GM21390 (cell line): ENCODE results near the gene GALK2.
"Not testable (repeated sequence)": the region's sequence is repeated elsewhere in the genome, so short reads cannot be mapped to it uniquely, and the experiment has no call there.

Experiments used
- ATAC-seq: cut with Tn5 transposase; IDR thresholded peaks from one replicate; pipeline ENCODE4 v1.9.1; 2021; ENCODE audit not compliant: unreplicated experiment

Gene GALK2

GRCh38 chr15:49163678-49164077, 6.4 kb upstream of the GALK2 start:
- no peak for ATAC-seq

GRCh38 chr15:49164865-49165264, 5.2 kb upstream of the GALK2 start:
- no peak for ATAC-seq

GRCh38 chr15:49168016-49168415, 2.0 kb upstream of the GALK2 start:
- ATAC-seq = no peak

GRCh38 chr15:49171790-49172189, 1.7 kb downstream of the GALK2 start:
- no peak for ATAC-seq

DNA sequence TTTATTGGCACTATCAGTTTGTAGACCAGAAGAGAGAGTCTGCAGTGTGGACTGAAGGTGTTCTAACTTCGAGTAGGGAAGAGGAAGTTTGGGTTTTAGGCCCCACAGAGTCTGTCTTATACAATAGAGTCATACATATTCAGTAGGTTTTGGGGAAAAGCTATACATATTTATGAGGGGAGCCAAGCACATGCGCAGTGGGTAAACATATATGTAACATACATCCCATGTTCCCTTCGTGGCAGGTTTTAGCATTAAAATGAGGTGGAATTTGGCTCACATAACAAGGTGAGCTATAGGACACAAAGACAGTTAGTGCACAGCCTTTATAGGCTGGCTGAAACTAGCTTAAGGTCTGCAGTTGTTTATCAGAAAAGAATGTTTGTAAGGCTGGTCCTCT, 4.9 kb downstream of the GALK2 start:
- ATAC-seq = no peak

DNA sequence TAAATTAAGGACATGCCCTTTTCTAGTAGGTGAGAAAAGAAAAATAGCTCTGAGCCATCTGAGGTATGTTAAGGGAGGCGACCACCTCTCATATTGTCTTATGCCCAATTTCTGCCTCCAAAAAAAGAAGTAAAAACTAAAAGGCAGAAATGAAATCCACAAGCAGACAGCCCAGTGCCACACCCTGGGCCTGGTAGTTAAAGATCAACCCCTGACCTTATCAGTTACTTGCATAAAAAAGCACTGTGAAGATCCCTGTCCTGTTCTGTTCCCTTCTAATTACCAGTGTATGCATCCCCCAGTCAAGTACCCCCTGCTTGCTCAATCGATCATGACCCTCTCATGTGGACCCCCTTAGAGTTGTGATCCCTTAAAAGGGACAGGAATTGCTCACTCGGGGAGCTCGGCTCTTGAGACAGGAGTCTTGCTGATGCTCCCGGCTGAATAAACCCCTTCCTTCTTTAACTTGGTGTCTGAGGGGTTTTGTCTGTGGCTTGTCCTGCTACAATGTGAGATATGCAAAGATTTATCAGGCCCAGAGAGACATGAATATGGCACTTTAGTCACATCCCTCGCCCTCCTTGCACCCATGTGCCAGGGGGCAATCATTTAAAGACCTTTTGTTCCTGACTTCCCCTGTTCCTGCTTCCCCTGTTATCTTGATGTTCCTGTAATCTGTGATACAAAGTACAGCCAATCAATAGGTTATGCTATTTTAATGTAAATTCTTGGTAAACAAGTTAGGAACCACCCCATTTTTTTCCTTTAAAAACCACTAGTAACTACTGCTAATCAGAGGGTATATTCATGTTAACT, 5.7 kb downstream of the GALK2 start:
- ATAC-seq = not testable (repeated sequence)

GRCh38 chr15:49178497-49178896, 8.4 kb downstream of the GALK2 start:
- ATAC-seq = no peak

DNA sequence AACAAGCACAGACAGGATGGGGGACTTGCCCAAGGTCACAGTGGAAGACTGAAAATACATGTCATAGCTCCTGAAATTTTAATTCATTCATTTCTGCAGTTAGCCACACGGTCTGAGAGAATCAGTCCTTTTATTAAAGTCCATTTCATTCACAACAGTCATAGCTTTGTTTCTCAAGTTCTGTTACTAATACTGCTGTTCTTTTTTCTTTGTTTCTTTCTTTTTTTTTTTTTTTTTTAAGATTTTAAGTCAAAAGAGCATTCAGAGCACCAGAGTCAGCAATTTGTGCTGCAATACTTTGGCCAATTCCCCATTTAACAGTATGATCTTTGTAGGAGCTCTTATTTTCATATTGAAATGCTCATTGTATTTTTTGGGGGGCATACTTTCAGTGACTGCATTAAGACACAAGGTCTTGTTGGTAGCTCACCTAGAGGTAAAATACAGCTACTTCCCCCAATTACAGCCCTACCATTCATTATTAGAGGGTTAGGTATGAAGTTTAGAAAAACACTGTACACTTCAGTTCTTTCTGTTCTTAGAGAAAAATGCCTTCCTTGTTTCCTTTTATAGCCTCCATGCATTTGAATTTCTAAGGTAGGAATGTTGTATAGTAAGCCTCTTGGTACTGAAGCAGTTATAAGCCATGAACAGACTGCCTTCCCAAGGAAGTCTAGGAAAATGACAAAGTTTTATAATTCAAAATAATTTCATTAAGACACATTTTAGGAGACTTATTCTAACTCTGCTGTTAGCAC, 9.6 kb downstream of the GALK2 start:
- ATAC-seq = no peak

- no peak for ATAC-seq
Observed at GRCh38 chr15:49182128-49182527, 12.1 kb downstream of the GALK2 start.

- ATAC-seq = not testable (repeated sequence)
Observed at GRCh38 chr15:49183741-49184140, 13.7 kb downstream of the GALK2 start.

DNA sequence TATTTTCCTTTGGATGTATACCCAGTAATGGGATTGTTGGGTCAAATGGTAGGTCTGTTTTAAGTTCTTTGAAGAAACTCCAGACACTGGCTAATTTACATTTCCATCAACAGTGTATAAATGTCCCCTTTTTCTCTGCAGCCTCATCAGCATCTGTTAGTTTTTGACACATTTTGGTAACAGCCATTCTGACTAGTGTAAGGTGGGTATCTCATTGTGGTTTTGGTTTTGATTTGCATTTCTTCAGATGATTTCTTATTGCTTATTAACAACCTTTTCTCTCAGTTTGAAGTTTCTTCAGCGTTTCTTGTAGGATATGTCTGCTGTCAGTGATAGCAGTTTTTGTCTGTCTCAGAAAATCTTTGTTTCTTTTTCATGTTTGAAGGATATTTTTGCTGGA, 15.4 kb downstream of the GALK2 start:
- ATAC-seq = peak; percentile 77

- ATAC-seq = no peak
Observed at GRCh38 chr15:49187549-49188245, 17.6 kb downstream of the GALK2 start.

GRCh38 chr15:49188933-49189332, 18.9 kb downstream of the GALK2 start:
- no peak for ATAC-seq

GRCh38 chr15:49189631-49190030, 19.6 kb downstream of the GALK2 start:
- no peak for ATAC-seq

DNA sequence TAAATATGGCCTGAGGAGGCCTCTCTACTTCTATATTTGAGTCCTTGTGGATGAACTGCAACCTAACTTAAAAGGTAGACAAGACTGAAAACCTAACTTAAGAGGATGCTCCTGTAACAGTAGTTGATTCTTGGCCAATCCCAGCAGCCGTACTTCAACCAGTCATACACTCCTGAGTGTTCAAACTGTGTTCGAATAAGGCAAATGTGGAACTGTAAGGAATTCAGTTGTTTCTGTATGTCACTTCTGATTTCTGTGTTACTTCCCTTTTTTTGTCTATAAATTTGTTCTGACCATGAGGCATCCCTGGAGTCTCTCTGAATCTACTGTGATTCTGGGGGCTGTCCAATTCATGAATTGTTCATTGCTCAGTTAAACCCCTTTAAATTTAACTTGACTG, 20.5 kb downstream of the GALK2 start:
- no peak for ATAC-seq

- ATAC-seq = no peak
Observed at GRCh38 chr15:49191892-49192291, 21.8 kb downstream of the GALK2 start.

DNA sequence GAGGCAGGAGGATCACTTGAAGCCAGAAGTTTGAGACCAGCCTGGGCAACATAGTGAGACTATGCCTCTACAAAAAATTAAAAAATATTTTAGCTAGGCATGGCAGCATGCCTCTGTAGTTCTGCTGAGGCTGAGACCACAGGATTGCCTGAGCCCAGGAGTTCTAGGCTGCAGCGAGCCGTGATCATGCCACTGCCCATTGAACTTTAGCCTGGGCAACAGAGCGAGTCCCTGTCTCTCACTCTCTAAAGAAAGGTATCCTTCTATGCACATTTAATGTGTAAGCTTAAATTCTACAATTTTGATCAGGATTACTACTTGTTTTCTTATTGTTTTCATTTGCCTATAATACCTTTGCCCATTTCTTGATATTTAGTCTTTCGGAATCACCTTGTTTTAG, 26.8 kb downstream of the GALK2 start:
- no peak for ATAC-seq

GRCh38 chr15:49199666-49200065, 29.6 kb downstream of the GALK2 start:
- ATAC-seq = no peak

DNA sequence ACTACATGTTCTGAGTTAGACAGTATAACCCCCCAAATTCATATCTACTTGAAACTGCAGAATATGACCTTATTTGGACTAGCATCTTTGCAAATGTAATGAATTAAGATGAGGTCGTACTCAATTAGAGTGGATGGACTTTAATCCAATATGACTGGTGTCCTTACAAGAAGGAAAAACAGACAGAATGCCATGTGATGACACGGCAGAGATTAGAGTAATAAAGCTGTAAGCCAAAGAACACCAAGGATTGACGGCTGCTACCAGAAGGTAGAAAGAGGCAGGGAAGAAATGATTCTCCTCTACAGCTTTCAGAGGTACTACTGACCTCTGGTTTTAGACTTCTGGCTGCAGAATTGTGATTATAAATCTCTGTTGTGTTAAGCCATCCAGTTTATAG, 30.3 kb downstream of the GALK2 start:
- ATAC-seq = no peak

GRCh38 chr15:49208102-49208501, 38.1 kb downstream of the GALK2 start:
- not testable (repeated sequence) for ATAC-seq

DNA sequence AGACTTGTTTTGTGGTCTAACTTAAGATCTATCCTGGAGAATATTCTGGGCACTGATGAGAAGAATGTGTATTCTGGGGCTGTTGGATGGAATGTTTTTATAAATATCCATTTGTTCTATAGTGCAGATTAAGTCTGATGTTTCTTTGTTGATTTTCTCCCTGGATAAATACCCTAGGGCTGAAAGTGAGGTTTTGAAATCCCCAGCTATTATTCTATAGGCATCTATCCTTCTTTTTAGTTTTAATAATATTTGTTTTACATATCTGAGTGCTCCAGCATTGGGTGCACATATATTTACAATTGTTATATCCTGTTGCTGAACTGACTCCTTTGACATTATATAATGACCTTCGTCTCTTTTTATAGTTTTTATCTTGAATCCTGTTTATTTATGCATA, 42.9 kb downstream of the GALK2 start:
- ATAC-seq = no peak
